ENCODE measurements around the gene TMPRSS6. TPM values are rescaled to one million over a fixed set of nuclear protein-coding genes. Genes with fewer than 3 reads are reported as not detected.

TMPRSS6 gene
- total RNA-seq, 4 donors from 2014 or later, result not detected

DNA sequence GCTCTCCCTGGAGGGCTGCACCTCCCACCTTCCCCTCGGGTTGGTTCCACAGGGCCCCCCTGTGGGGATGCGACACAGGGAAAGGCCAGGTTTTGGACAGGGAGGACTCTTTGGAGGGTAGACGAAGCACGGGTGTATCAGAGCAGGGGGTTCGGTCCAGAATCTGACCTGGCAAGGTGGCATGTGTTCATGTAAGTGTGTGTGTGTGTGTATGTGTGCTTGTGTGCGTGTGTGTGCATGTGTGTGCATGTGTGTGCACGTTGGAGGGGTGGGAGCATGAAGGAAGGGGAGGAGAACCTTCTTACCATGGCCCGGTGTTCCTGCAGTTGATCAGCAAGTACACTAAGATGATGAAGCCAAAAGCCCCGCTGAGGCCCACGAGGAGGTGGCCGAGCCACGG, 25.5 kb upstream of the TMPRSS6 start:
- Histone ChIP-seq H3K27ac (replicated peaks in 1 of 4) (no peak overlapping the region), H3K4me1 (no peaks in the 10 kb centered on the region), H3K4me3 (no peak overlapping the region), H3K36me3 (no peaks in the 10 kb centered on the region), H3K27me3 (peaks cover 0 to 17% (median 0%) of the 10 kb centered on the region in 4 donors), H3K9me3 (no peaks in the 10 kb centered on the region)
- TF ChIP-seq POLR2AphosphoS5 (IDR thresholded peaks at IDR 0.05), result no peak
- no peak for TF ChIP-seq EP300 (IDR thresholded peaks at IDR 0.05)
- TF ChIP-seq, protein P1, sequence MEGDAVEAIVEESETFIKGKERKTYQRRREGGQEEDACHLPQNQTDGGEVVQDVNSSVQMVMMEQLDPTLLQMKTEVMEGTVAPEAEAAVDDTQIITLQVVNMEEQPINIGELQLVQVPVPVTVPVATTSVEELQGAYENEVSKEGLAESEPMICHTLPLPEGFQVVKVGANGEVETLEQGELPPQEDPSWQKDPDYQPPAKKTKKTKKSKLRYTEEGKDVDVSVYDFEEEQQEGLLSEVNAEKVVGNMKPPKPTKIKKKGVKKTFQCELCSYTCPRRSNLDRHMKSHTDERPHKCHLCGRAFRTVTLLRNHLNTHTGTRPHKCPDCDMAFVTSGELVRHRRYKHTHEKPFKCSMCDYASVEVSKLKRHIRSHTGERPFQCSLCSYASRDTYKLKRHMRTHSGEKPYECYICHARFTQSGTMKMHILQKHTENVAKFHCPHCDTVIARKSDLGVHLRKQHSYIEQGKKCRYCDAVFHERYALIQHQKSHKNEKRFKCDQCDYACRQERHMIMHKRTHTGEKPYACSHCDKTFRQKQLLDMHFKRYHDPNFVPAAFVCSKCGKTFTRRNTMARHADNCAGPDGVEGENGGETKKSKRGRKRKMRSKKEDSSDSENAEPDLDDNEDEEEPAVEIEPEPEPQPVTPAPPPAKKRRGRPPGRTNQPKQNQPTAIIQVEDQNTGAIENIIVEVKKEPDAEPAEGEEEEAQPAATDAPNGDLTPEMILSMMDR (IDR thresholded peaks at IDR 0.05), result no peak
- no peak for TF ChIP-seq POLR2A (IDR thresholded peaks at IDR 0.05; ENCODE audit: low read depth)
- WGBS, result 73% methylated on average over 11 of the region's 12 CpGs
- DNase-seq (ENCODE audit: extremely low spot score), result no peak
- intact Hi-C loops (cut with DNase I), result no loop called here

- intact Hi-C loops (cut with DNase I), result no loop called here
- H3K4me3 ChIP-seq, result no peak overlapping the region
- H3K9me3 ChIP-seq, result no peaks in the 10 kb centered on the region
- no peak overlapping the region for H3K27ac ChIP-seq (replicated peaks in 1 of 4)
- 84% methylated on average over 14 of the region's 16 CpGs for WGBS
- no peaks in the 10 kb centered on the region for H3K4me1 ChIP-seq
- H3K27me3 ChIP-seq, result peaks cover 0 to 32% (median 0%) of the 10 kb centered on the region in 4 donors
- DNase-seq (ENCODE audit: extremely low spot score), result no peak
- TF ChIP-seq EP300 (IDR thresholded peaks at IDR 0.05) (no peak), POLR2A (IDR thresholded peaks at IDR 0.05; ENCODE audit: low read depth) (no peak), POLR2AphosphoS5 (IDR thresholded peaks at IDR 0.05) (no peak)
- TF ChIP-seq, protein P1 (IDR thresholded peaks at IDR 0.05), result no peak
- no peaks in the 10 kb centered on the region for H3K36me3 ChIP-seq
These were observed 23.9 kb upstream of the TMPRSS6 start for GRCh38 chr22:37133304-37134018.

DNA sequence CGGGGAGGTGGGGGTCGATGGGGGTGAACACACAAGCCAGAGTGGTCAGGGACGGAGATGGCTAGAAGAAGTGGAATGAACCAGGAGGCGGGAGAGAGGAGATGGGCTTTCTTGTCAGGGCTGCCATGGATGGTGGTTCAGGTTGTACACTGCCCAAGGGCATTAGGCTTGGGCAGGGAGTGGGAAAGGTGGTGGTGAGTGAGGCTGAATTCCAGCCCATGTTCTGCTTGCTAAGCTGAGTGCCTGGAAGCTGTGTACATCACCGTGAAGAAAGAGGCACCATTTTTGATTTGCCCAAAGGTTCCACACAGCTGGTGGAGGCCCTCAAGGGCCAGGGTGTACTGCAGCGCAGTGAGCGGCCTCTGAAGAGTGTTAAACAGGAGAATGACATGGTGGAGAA, 23.3 kb upstream of the TMPRSS6 start:
- no peak overlapping the region for H3K27ac ChIP-seq (replicated peaks in 1 of 4)

GRCh38 chr22:37129866-37130441, 20.4 kb upstream of the TMPRSS6 start:
- no peaks in the 10 kb centered on the region for H3K9me3 ChIP-seq
- peaks cover 0 to 44% (median 0%) of the 10 kb centered on the region in 4 donors for H3K27me3 ChIP-seq
- no peak for DNase-seq (ENCODE audit: extremely low spot score)
- 86% methylated on average over 13 of the region's 14 CpGs for WGBS
- intact Hi-C loops (cut with DNase I), result no loop called here
- H3K4me1 ChIP-seq, result no peaks in the 10 kb centered on the region
- H3K4me3 ChIP-seq, result no peak overlapping the region
- H3K36me3 ChIP-seq, result no peaks in the 10 kb centered on the region
- no peak for TF ChIP-seq POLR2A (IDR thresholded peaks at IDR 0.05; ENCODE audit: low read depth)
- TF ChIP-seq EP300 (IDR thresholded peaks at IDR 0.05), result no peak
- TF ChIP-seq, protein P1 (IDR thresholded peaks at IDR 0.05), result no peak
- TF ChIP-seq POLR2AphosphoS5 (IDR thresholded peaks at IDR 0.05), result no peak
- no peak overlapping the region for H3K27ac ChIP-seq (replicated peaks in 1 of 4)

More for the DNA sequence above, 23.3 kb upstream of the TMPRSS6 start:
- Histone ChIP-seq H3K4me1 (no peaks in the 10 kb centered on the region), H3K27me3 (peaks cover 0 to 39% (median 0%) of the 10 kb centered on the region in 4 donors), H3K36me3 (no peaks in the 10 kb centered on the region), H3K4me3 (no peak overlapping the region), H3K9me3 (no peaks in the 10 kb centered on the region)
- intact Hi-C loops (cut with DNase I), result no loop called here
- DNase-seq (ENCODE audit: extremely low spot score), result no peak
- TF ChIP-seq, protein P1 (IDR thresholded peaks at IDR 0.05), result no peak
- no peak for TF ChIP-seq EP300 (IDR thresholded peaks at IDR 0.05)
- no peak for TF ChIP-seq POLR2AphosphoS5 (IDR thresholded peaks at IDR 0.05)
- no peak for TF ChIP-seq POLR2A (IDR thresholded peaks at IDR 0.05; ENCODE audit: low read depth)
- WGBS, result 95% methylated on average over 7 of the region's 7 CpGs

Measured in esophagus muscularis mucosa (tissue), 4 donors.